Measurements from ENCODE around the gene IDUA. TPM values are rescaled to one million over a fixed set of nuclear protein-coding genes. Genes with fewer than 3 reads are reported as not detected.

IDUA gene
- total and polyA plus RNA-seq, 4 donors = 3.0 to 4.5 (median 3.8) TPM

GRCh38 chr4:950136-951020 lies 36.5 kb upstream of the IDUA start:
- no peaks in the 10 kb centered on the region for H3K9me3 ChIP-seq (ENCODE audit: control insufficient read depth in 4 of 4, low read length in 3 of 4)
- TF ChIP-seq YY1 (IDR thresholded peaks at IDR 0.05) = no peak
- TF ChIP-seq FOXA2 (IDR thresholded peaks at IDR 0.05) = no peak
- no peak for TF ChIP-seq HNF4A (conservative IDR thresholded peaks at IDR 0.05)
- no peak for TF ChIP-seq GABPA (IDR thresholded peaks at IDR 0.05 in 1 of 2, conservative IDR thresholded peaks at IDR 0.05 in 1 of 2)
- no peak for TF ChIP-seq JUND (IDR thresholded peaks at IDR 0.05)
- TF ChIP-seq MAX (IDR thresholded peaks at IDR 0.05) = no peak
- TF ChIP-seq REST (IDR thresholded peaks at IDR 0.05) = no peak
- no peak for TF ChIP-seq TAF1 (conservative IDR thresholded peaks at IDR 0.05)
- no peak for TF ChIP-seq RAD21 (IDR thresholded peaks at IDR 0.05)
- TF ChIP-seq CTCF (IDR thresholded peaks at IDR 0.05; ENCODE audit: low read depth, low read length, missing input control) = no peak
- no peak for TF ChIP-seq SP1 (IDR thresholded peaks at IDR 0.05)
- no peak overlapping the region for H3K27ac ChIP-seq (ENCODE audit: low read depth in 1 of 2, low read length in 2 of 2)
- H3K36me3 ChIP-seq (ENCODE audit: control insufficient read depth in 4 of 4, insufficient read depth in 3 of 4, low read depth in 1 of 4, low read length in 3 of 4) = peaks cover 0 to 17% (median 4%) of the 10 kb centered on the region in 4 donors
- no peak for DNase-seq (ENCODE audit: low spot score)
- no peaks in the 10 kb centered on the region for H3K4me1 ChIP-seq (ENCODE audit: control insufficient read depth in 4 of 4, insufficient read depth in 4 of 4, low read length in 3 of 4)
- WGBS = 95% methylated on average over 30 of the region's 30 CpGs
- H3K27me3 ChIP-seq (ENCODE audit: control insufficient read depth in 4 of 4, insufficient read depth in 4 of 4, low read length in 3 of 4) = no peaks in the 10 kb centered on the region
- H3K4me3 ChIP-seq (ENCODE audit: low read depth in 1 of 3, low read length in 3 of 3) = no peak overlapping the region
- no peak overlapping the region for H3K9ac ChIP-seq (ENCODE audit: low read depth in 1 of 2, low read length in 2 of 2)

GRCh38 chr4:951186-951585 lies 35.7 kb upstream of the IDUA start:
- DNase-seq (ENCODE audit: low spot score) = no peak
- WGBS = 93% methylated on average over 7 of the region's 7 CpGs

More at GRCh38 chr4:951186-951585, 35.7 kb upstream of the IDUA start:
- H3K27me3 ChIP-seq (ENCODE audit: control insufficient read depth in 4 of 4, insufficient read depth in 4 of 4, low read length in 3 of 4) = no peaks in the 10 kb centered on the region
- H3K4me3 ChIP-seq (ENCODE audit: low read depth in 1 of 3, low read length in 3 of 3) = no peak overlapping the region
- H3K27ac ChIP-seq (ENCODE audit: low read depth in 1 of 2, low read length in 2 of 2) = no peak overlapping the region
- H3K4me1 ChIP-seq (ENCODE audit: control insufficient read depth in 4 of 4, insufficient read depth in 4 of 4, low read length in 3 of 4) = no peaks in the 10 kb centered on the region
- TF ChIP-seq HNF4A (conservative IDR thresholded peaks at IDR 0.05) = no peak
- TF ChIP-seq SP1 (IDR thresholded peaks at IDR 0.05) = no peak
- TF ChIP-seq FOXA1 (IDR thresholded peaks at IDR 0.05) = no peak
- no peak for TF ChIP-seq JUND (IDR thresholded peaks at IDR 0.05)
- no peak for TF ChIP-seq TAF1 (conservative IDR thresholded peaks at IDR 0.05)
- TF ChIP-seq YY1 (IDR thresholded peaks at IDR 0.05) = no peak
- no peak for TF ChIP-seq REST (IDR thresholded peaks at IDR 0.05)
- no peak for TF ChIP-seq FOXA2 (IDR thresholded peaks at IDR 0.05)
- no peak for TF ChIP-seq HNF4G (IDR thresholded peaks at IDR 0.05)
- TF ChIP-seq MAX (IDR thresholded peaks at IDR 0.05) = no peak
- H3K9me3 ChIP-seq (ENCODE audit: control insufficient read depth in 4 of 4, low read length in 3 of 4) = no peaks in the 10 kb centered on the region
- no peak overlapping the region for H3K9ac ChIP-seq (ENCODE audit: low read depth in 1 of 2, low read length in 2 of 2)
- H3K36me3 ChIP-seq (ENCODE audit: control insufficient read depth in 4 of 4, insufficient read depth in 3 of 4, low read depth in 1 of 4, low read length in 3 of 4) = peaks cover 0 to 21% (median 4%) of the 10 kb centered on the region in 4 donors

All from liver (tissue), 9 donors.